Progenitor cell of endocrine pancreas (in vitro differentiated cells): Measurements from ENCODE around the gene ZYG11A. TPM values are rescaled to one million over a fixed set of nuclear protein-coding genes. Genes with fewer than 3 reads are reported as not detected.
A peak's percentile ranks its signal among the peaks of the same experiment; 100 is the strongest.

Source experiments
- DNase-seq: peaks from one replicate; pipeline ENCODE4 v3.0.0; 2021; ENCODE audit warnings: low spot score; ENCODE audit not compliant: unreplicated experiment
- H3K27ac Mint-ChIP-seq: 2 replicates; pipeline ENCODE4 v1.8.0; 2021; ENCODE audit warnings: mild to moderate bottlenecking, moderate library complexity, mixed read lengths
- H3K27me3 Mint-ChIP-seq: 2 replicates; pipeline ENCODE4 v1.8.0; 2021; ENCODE audit warnings: mixed read lengths
- H3K36me3 Mint-ChIP-seq: 2 replicates; pipeline ENCODE4 v1.8.0; 2022; ENCODE audit warnings: mixed read lengths; ENCODE audit not compliant: insufficient read depth
- H3K4me1 Mint-ChIP-seq: 2 replicates; pipeline ENCODE4 v1.8.0; 2021; ENCODE audit warnings: low read depth, mixed read lengths
- H3K4me3 Mint-ChIP-seq: 2 replicates; pipeline ENCODE4 v1.8.0; 2021; ENCODE audit warnings: low read depth, mild to moderate bottlenecking, moderate library complexity, mixed read lengths
- H3K9me3 Mint-ChIP-seq: 2 replicates; pipeline ENCODE4 v1.8.0; 2021; ENCODE audit warnings: low read depth, mixed read lengths
- CTCF ChIP-seq: fragments of 200-600 bp; sonication (generic); IDR thresholded peaks from one replicate; pipeline ENCODE4 v1.5.0; 2021; ENCODE audit warnings: antibody characterized with exemption, mild to moderate bottlenecking; ENCODE audit not compliant: unreplicated experiment
- total RNA-seq: library from RNA; stranded (reverse); gene quantifications from 2 replicates; pipeline ENCODE4 v1.2.1, GENCODE V29; 2021

The ZYG11A gene
- total RNA-seq, 1 donor from 2014 or later = not detected

GRCh38 chr1:52907068-52907811 is 64.7 kb downstream of the ZYG11A start:
- TF ChIP-seq CTCF = no peak
- Mint-ChIP-seq H3K9me3 (no peaks in the 10 kb centered on the region), H3K4me3 (no peak overlapping the region), H3K27me3 (no peaks in the 10 kb centered on the region), H3K36me3 (peaks cover 4% of the 10 kb centered on the region), H3K4me1 (peaks cover 13% of the 10 kb centered on the region), H3K27ac (no peak overlapping the region)
- DNase-seq = no peak

GRCh38 chr1:52907812-52908153 is 65.2 kb downstream of the ZYG11A start:
- H3K4me3 Mint-ChIP-seq = no peak overlapping the region
- TF ChIP-seq CTCF = no peak
- peaks cover 4% of the 10 kb centered on the region for H3K36me3 Mint-ChIP-seq
- peaks cover 13% of the 10 kb centered on the region for H3K4me1 Mint-ChIP-seq
- H3K9me3 Mint-ChIP-seq = no peaks in the 10 kb centered on the region
- H3K27me3 Mint-ChIP-seq = no peaks in the 10 kb centered on the region
- H3K27ac Mint-ChIP-seq = no peak overlapping the region
- DNase-seq = no peak

GRCh38 chr1:52911541-52911940 is 69.0 kb downstream of the ZYG11A start:
- no peak overlapping the region for H3K4me3 Mint-ChIP-seq
- no peaks in the 10 kb centered on the region for H3K27me3 Mint-ChIP-seq
- H3K4me1 Mint-ChIP-seq = peaks cover 5% of the 10 kb centered on the region
- no peak overlapping the region for H3K27ac Mint-ChIP-seq
- TF ChIP-seq CTCF = no peak
- no peaks in the 10 kb centered on the region for H3K9me3 Mint-ChIP-seq
- H3K36me3 Mint-ChIP-seq = peaks cover 4% of the 10 kb centered on the region
- no peak for DNase-seq

- no peak for TF ChIP-seq CTCF
- no peaks in the 10 kb centered on the region for H3K9me3 Mint-ChIP-seq
- no peaks in the 10 kb centered on the region for H3K27me3 Mint-ChIP-seq
- peaks cover 2% of the 10 kb centered on the region for H3K4me1 Mint-ChIP-seq
- H3K36me3 Mint-ChIP-seq = peaks cover 4% of the 10 kb centered on the region
- H3K27ac Mint-ChIP-seq = no peak overlapping the region
- no peak for DNase-seq
- no peak overlapping the region for H3K4me3 Mint-ChIP-seq
These were observed 70.5 kb downstream of the ZYG11A start for GRCh38 chr1:52913014-52913413.

DNA sequence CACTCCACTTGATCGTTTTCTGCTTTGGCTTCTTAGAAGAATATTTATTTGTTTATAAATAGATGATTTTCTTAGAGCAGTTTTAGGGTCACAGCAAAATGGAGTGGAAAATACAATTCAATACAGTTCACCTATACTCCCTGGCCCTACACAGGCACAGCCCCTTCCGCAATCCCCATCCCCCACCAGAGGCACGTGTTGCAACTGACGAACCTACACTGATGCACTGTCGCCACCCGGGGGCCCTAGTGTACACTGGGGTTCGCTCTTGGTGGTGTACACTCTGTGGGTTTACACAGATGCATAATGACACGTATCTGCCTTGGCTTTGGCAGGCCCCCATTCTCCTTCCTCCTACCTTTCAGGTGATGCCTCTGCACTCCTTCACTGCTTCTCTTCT is 71.0 kb downstream of the ZYG11A start:
- Mint-ChIP-seq H3K9me3 (no peaks in the 10 kb centered on the region), H3K27ac (no peak overlapping the region), H3K4me3 (no peak overlapping the region), H3K36me3 (peaks cover 4% of the 10 kb centered on the region), H3K4me1 (peaks cover 2% of the 10 kb centered on the region), H3K27me3 (no peaks in the 10 kb centered on the region)
- no peak for DNase-seq
- peak; percentile 17 for TF ChIP-seq CTCF
